Esophagus muscularis mucosa (tissue), 4 donors: ENCODE data around the gene VPS39. TPM values are rescaled to one million over a fixed set of nuclear protein-coding genes. Genes with fewer than 3 reads are reported as not detected.

ENCODE experiments used
- DNase-seq: peaks from one replicate; pipeline ENCODE4 v3.0.0-alpha.2; 2017; ENCODE audit errors: extremely low spot score
- H3K27ac ChIP-seq, 4 donors: fragments of 200-600 bp; sonication (generic); replicated peaks in 1 of 4; 1 replicate in 3 of 4; 2 replicates in 1 of 4; pipeline ENCODE4 v1.5.1; 2016 to 2019; ENCODE audit warnings: mild to moderate bottlenecking in 1 of 4
- H3K27me3 ChIP-seq, 4 donors: fragments of 200-600 bp; sonication (generic); one replicate each; pipeline versions ENCODE4 v1.5.1 to v1.6.0; 2016 to 2019
- H3K36me3 ChIP-seq, 4 donors: fragments of 200-600 bp; sonication (generic); one replicate each; pipeline ENCODE4 v1.5.1; 2016 to 2019
- H3K4me1 ChIP-seq, 4 donors: fragments of 200-600 bp; sonication (generic); one replicate each; pipeline ENCODE4 v1.5.1; 2016 to 2019
- H3K4me3 ChIP-seq, 4 donors: fragments of 200-600 bp; sonication (generic); 1 replicate in 2 of 4; 2 replicates in 2 of 4; pipeline ENCODE4 v1.5.1; 2016 to 2019; ENCODE audit warnings: mild to moderate bottlenecking in 4 of 4, moderate library complexity in 1 of 4
- H3K9me3 ChIP-seq, 4 donors: fragments of 200-600 bp; sonication (generic); 1 replicate in 3 of 4; 2 replicates in 1 of 4; pipeline ENCODE4 v1.5.1; 2016 to 2019
- EP300 ChIP-seq: sonication (generic); formaldehyde crosslinking; IDR thresholded peaks from one replicate; pipeline ENCODE4 v1.6.1; 2017; ENCODE audit warnings: antibody characterized with exemption
- POLR2A ChIP-seq: fragments of 450-650 bp; IDR thresholded peaks from one replicate; pipeline ENCODE4 v1.6.1; 2017; ENCODE audit warnings: antibody characterized with exemption, moderate library complexity, mild to moderate bottlenecking, low read depth
- POLR2AphosphoS5 ChIP-seq, 2 donors: sonication (generic); formaldehyde crosslinking; IDR thresholded peaks; one replicate each; pipeline ENCODE4 v1.6.1; 2017; ENCODE audit warnings: antibody characterized with exemption in 2 of 2
- WGBS: methylation state at CpG from one replicate; pipeline ENCODE4 v1.1.5; 2018; 5-methylcytosine and 5-hydroxymethylcytosine counted together
- intact Hi-C: fragments of 100-400 bp; cut with DNase I; formaldehyde crosslinking; loops from one replicate; pipeline ENCODE4 v1.15.1; 2023
- total RNA-seq, 4 donors: library from RNA; depleted of rRNA; stranded (reverse); fragments of >200 nt; gene quantifications; one replicate each; pipeline versions ENCODE4 v1.1.0 to v1.2.1, GENCODE V29; 2016
- TF ChIP-seq, protein P1 (sequence below), 3 experiments: fragments of 200-600 bp in 2 of 3; fragments of 450-650 bp in 1 of 3; sonication (generic) in 2 of 3; IDR thresholded peaks; one replicate each; pipeline ENCODE4 v1.5.1; 2017 to 2019; ENCODE audit warnings: antibody characterized with exemption in 3 of 3, mild to moderate bottlenecking in 2 of 3, moderate library complexity in 1 of 3

The VPS39 gene
- total RNA-seq, 4 donors from 2014 or later: 50.8 to 83.5 (median 56.2) TPM

DNA sequence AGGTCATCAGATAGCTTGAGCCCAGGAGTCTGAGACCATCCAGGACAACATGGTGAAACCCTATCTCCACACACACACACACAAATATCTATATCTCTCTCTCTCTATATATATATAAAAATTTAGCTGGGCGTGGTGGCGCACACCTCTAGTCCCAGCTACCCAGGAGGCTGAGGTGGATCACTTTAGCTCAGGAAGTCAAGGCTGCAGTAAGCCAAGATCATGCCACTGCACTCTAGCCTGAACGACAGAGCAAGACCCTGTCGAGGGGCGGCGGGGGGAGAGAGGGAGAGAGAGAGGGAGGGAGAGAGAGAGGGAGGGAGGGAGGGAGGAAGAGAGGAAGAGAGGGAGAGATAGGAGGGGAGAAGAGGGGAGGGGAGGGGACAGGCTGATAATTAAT lies 79.6 kb downstream of the VPS39 start:
- TF ChIP-seq POLR2AphosphoS5 (IDR thresholded peaks at IDR 0.05) (no peak), EP300 (no peak), POLR2A (no peak)
- TF ChIP-seq, protein P1, sequence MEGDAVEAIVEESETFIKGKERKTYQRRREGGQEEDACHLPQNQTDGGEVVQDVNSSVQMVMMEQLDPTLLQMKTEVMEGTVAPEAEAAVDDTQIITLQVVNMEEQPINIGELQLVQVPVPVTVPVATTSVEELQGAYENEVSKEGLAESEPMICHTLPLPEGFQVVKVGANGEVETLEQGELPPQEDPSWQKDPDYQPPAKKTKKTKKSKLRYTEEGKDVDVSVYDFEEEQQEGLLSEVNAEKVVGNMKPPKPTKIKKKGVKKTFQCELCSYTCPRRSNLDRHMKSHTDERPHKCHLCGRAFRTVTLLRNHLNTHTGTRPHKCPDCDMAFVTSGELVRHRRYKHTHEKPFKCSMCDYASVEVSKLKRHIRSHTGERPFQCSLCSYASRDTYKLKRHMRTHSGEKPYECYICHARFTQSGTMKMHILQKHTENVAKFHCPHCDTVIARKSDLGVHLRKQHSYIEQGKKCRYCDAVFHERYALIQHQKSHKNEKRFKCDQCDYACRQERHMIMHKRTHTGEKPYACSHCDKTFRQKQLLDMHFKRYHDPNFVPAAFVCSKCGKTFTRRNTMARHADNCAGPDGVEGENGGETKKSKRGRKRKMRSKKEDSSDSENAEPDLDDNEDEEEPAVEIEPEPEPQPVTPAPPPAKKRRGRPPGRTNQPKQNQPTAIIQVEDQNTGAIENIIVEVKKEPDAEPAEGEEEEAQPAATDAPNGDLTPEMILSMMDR (IDR thresholded peaks at IDR 0.05): no peak
- H3K36me3 ChIP-seq: no peaks in the 10 kb centered on the region
- H3K27me3 ChIP-seq: peaks cover 0 to 29% (median 0%) of the 10 kb centered on the region in 4 donors
- no peak overlapping the region for H3K4me3 ChIP-seq
- peak; percentile 62 for DNase-seq
- no peak overlapping the region for H3K27ac ChIP-seq
- no peaks in the 10 kb centered on the region for H3K4me1 ChIP-seq
- H3K9me3 ChIP-seq: no peaks in the 10 kb centered on the region
- WGBS: 67% methylated on average over 6 of the region's 6 CpGs
- intact Hi-C loops: no loop called here

DNA sequence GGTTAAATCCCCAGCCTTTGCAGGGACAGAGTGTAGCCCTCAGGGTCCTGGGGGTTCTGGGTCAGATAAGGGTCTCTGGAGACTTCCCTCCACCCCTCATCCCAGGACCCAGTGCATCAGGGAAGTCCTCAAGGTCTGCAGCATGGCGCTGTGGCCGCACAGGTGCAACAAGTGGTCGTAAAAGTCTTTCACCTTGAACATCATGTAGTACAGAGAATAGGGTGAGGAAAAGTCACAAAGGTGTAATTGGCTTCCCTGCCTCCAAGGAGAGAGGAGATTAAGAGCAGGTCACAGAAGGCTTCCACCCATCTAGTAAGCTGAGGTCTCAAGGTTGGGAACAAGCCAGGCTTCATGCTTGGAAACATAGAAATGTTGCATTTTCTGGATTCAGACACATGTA lies 84.6 kb downstream of the VPS39 start:
- Histone ChIP-seq H3K4me3 (no peak overlapping the region), H3K4me1 (peaks cover 0 to 8% (median 0%) of the 10 kb centered on the region in 4 donors), H3K36me3 (no peaks in the 10 kb centered on the region), H3K9me3 (no peaks in the 10 kb centered on the region), H3K27me3 (peaks cover 0 to 19% (median 0%) of the 10 kb centered on the region in 4 donors), H3K27ac (no peak overlapping the region)
- no peak for DNase-seq
- TF ChIP-seq POLR2AphosphoS5 (IDR thresholded peaks at IDR 0.05) (no peak), POLR2A (no peak)
- TF ChIP-seq, protein P1 (IDR thresholded peaks at IDR 0.05): no peak
- WGBS: 97% methylated on average over 3 of the region's 3 CpGs
- intact Hi-C loops: no loop called here

DNA sequence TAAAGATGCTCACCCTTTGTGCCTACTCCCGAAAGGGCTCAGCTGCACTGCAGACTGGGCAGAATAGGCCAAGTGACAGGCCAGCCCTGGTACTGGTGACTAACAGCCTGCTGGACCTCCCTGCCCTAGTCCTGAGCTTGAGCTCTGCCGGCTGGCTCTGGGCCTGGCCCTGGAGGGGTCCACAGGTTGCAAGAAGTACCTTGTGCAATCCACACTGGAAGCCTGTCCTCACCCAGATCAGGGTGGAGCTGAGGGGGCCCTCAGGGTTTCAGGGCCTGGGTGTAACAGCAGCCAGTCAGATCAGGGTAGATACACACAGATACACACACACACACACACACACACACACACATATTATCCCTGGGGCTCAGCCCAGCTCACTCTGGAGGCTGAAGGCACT lies 86.4 kb downstream of the VPS39 start:
- intact Hi-C loops: no loop called here
- DNase-seq: no peak
- Histone ChIP-seq H3K36me3 (no peaks in the 10 kb centered on the region), H3K9me3 (no peaks in the 10 kb centered on the region), H3K4me3 (no peak overlapping the region), H3K4me1 (peaks cover 0 to 9% (median 0%) of the 10 kb centered on the region in 4 donors), H3K27me3 (peaks cover 0 to 6% (median 0%) of the 10 kb centered on the region in 4 donors), H3K27ac (no peak overlapping the region)
- TF ChIP-seq POLR2AphosphoS5 (IDR thresholded peaks at IDR 0.05): no peak
- TF ChIP-seq EP300: no peak
- TF ChIP-seq POLR2A: no peak
- TF ChIP-seq, protein P1 (IDR thresholded peaks at IDR 0.05): no peak
- WGBS: 57% methylated on average over 1 of the region's 2 CpGs

DNA sequence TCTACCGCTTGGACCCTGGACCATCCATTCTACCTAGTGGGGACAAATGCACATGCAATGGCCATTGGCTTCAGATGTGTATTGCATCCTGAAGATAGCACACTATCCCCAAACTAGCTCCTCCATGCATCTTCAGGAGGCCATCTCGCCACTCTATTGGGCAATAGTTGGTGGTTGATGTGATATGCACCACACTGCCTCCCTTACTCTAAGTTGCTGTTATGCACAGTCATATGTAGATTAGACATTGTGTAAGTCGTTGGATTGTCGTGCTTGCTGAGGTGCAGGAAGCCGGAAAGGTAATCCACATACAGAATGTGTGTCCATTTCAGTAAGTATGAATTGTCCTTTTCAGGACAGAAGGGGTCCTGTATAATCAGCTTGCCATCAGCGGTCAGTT lies 87.1 kb downstream of the VPS39 start:
- 85% methylated on average over 6 of the region's 6 CpGs for WGBS
- Histone ChIP-seq H3K27me3 (peaks cover 0 to 4% (median 0%) of the 10 kb centered on the region in 4 donors), H3K4me1 (peaks cover 0 to 9% (median 0%) of the 10 kb centered on the region in 4 donors), H3K4me3 (no peak overlapping the region), H3K9me3 (peaks cover 0 to 4% (median 2%) of the 10 kb centered on the region in 4 donors), H3K27ac (no peak overlapping the region), H3K36me3 (no peaks in the 10 kb centered on the region)
- TF ChIP-seq POLR2AphosphoS5 (IDR thresholded peaks at IDR 0.05): no peak
- no peak for TF ChIP-seq EP300
- TF ChIP-seq, protein P1 (IDR thresholded peaks at IDR 0.05): no peak
- no peak for TF ChIP-seq POLR2A
- DNase-seq: no peak
- intact Hi-C loops: no loop called here

DNA sequence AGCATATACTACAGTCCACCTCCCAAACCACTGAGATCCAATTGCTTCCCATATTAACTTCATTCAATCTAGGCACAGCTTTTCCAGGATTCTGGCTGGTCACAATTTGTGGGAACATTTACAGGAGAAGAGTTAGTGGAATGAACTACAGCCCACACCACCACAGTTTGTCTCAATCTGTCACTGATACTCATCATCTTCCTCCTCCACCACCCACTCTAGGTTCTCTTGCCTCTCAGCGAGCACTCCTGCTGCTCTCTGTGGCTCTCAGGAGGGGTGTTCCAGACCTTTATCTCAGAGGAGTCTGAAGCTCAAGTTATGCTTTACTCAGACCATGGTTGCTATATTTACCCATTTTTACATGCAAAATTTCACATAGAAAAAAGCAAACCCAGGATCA lies 87.8 kb downstream of the VPS39 start:
- peaks cover 0 to 9% (median 0%) of the 10 kb centered on the region in 4 donors for H3K4me1 ChIP-seq
- no peaks in the 10 kb centered on the region for H3K36me3 ChIP-seq
- H3K9me3 ChIP-seq: peaks cover 0 to 4% (median 2%) of the 10 kb centered on the region in 4 donors
- peaks cover 0 to 4% (median 0%) of the 10 kb centered on the region in 4 donors for H3K27me3 ChIP-seq
- no peak overlapping the region for H3K4me3 ChIP-seq
- H3K27ac ChIP-seq: no peak overlapping the region
- no peak for DNase-seq
- intact Hi-C loops: no loop called here
- 92% methylated on average over 1 of the region's 1 CpG for WGBS
- no peak for TF ChIP-seq POLR2A
- TF ChIP-seq, protein P1 (IDR thresholded peaks at IDR 0.05): no peak
- TF ChIP-seq EP300: no peak
- no peak for TF ChIP-seq POLR2AphosphoS5 (IDR thresholded peaks at IDR 0.05)
